HG02938 (cell line): Measurements from ENCODE around the gene IDH2.
"Not testable (repeated sequence)": the region's sequence is repeated elsewhere in the genome, so short reads cannot be mapped to it uniquely, and the experiment has no call there.

Source experiments
- ATAC-seq: cut with Tn5 transposase; IDR thresholded peaks from one replicate; pipeline ENCODE4 v1.9.1; 2021; ENCODE audit warnings: mild to moderate bottlenecking, moderate library complexity; ENCODE audit not compliant: unreplicated experiment

Gene IDH2

DNA sequence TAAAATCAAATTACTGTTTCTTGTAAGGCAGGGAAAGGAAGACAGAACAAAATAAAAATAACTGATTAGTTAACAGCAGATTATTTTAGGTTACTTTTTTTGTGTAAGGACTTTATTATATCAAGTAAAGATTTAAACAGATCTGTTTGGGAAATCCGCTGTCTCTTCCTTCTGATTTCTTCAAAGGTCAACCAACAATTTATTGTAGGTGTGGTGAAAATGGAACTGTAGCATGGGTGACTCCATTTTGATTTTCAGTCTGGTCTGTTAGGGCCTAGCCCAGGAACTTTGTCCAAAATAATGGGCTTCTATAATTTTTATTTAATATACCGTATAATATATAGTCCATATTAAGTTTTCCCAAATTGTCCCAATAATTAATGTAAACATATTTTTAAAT is 13.5 kb upstream of the IDH2 start:
- no peak for ATAC-seq

DNA sequence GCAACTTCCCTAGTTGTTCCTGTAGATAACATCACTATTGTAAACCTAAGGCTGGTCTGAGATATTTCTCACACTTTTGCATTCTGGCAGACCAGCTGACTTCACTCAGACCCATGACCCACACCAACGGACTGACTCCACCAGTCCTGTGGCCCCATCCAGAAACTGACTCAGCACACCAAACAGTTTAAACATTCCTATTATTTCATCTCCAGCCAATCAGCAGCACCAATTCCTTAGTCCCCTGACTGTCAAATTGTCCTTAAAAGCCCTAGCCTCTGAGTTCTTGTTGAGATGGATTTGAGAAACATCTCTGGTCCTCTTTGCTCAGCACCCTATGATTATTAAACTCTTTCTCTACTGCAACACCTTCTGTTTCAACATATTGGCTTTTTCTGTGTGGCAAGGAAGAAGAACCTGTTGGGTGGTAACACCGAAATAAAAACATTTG is 12.2 kb upstream of the IDH2 start:
- ATAC-seq, result no peak

DNA sequence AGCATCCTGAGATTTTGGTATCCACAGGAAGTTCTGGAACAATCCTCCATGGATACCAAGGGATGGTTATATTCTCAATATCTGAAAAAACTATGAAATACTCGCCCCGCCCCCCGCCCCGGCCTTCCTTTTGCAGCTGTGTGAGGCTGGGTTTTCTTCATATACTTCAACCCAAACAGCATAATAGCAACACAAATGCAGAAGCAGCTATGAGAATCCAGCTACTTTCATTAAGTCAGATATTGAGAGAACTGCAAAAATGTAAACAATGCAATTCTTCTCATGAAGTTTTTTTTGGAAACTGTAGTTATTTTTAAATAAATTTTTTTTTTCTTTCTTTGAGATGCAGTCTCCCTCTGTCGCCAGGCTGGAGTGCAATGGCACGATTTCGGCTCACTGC is 10.9 kb upstream of the IDH2 start:
- ATAC-seq, result no peak

DNA sequence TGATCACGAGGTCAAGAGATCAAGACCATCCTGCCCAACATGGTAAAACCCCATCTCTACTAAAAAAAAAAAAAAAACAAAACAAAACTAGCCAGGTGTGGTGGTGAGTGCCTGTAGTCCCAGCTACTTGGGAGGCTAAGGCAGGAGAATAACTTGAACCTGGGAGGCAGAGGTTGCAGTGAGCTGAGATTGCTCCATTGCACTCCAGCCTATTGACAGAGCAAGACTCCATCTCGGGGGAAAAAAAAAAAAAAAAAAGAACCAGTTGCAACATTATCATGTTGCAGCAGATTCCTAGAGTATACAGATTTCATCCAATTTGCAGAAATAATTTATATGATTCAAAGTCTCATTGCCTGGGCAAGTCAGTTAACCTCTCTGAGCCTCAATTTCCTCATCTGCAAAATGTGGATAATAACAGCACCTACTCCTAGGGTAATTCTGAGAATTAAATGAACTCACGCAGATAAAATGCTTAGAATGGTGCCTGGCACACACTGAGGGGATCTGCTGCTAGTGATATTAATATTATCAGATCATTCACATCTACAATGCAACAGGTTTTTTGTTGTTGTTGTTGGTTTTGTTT is 7.0 kb upstream of the IDH2 start:
- not testable (repeated sequence) for ATAC-seq

DNA sequence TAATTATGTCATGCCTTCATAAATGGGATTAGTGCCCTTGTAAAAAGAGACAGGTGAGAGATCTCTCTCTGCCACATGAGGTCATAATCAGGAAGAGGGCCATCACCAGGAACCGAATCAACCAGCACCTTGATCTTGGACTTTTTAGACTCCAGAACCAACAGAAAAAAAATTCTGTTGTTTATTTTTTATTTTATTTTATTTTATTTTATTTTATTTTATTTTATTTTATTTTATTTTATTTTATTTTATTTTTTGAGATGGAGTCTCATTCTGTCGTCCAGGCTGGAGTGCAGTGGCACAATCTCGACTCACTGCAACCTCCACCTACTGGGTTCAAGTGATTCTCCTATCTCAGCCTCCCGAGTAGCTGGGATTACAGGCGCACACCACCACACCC is 5.8 kb upstream of the IDH2 start:
- ATAC-seq, result not testable (repeated sequence)

DNA sequence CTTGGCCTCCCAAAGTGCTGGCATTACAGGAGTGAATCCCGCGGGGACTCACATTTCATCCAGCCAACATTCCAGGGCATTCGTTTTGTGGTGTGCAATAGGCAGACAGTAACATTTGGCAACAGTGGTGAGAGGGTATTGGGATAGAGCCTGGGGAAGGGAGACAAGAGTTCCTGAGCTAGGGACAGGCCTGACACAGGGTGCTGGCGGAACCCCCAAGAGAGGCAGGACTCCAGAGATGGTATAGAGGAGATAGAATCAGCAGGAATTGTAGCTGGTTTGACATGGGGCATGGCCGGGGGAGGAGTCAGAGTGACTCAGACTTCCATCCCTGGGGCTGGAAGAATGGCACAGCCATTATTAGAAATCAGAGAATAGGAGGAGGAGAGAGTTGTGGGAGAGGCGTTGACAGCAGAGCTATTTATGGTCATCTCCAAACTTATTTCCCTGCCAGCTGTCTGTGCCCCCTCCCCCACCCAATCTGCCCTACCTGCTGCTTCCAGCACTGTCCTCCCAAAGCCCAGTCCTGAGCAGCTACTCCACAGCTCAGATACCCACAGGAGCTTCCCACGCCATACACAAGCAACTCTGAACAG is 4.4 kb upstream of the IDH2 start:
- no peak for ATAC-seq

DNA sequence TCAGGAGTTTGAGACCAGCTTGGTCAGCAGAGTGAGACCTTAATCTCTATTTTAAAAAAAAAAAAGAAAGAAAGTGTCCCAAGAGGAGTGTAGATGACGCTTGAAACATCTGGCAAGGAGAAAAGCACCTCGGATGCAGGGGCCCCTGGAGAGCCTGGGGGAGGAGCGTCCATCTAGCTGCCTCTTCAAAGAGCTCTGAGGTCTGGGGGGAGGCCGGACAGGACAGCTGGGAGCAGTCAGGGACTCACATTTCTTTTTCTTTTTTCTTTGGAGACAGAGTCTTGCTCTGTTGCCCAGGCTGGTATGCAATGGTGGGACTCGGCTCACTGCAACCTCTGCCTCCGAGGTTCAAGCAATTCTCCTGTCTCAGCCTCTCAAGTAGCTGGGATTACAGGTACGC is 3.3 kb upstream of the IDH2 start:
- no peak for ATAC-seq

DNA sequence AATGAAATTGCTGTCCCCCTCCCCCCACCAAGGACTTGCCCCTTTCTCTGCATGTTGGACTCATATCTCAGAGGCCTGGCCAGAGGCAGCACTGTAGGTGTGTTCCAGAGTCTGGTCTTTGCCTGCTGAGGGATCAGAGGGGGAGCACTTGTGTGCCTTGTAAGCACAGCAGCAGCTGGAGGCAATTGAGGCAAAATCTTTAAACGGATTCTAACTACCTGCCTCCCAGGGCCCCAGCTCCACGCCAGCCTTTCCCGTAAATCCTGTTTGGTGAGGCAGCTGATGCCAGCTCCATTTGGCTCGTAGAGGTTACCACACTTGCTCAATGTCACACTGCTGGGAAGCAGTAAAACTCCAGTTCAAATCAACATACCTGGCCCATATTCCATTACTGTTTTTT is 2.3 kb upstream of the IDH2 start:
- no peak for ATAC-seq

DNA sequence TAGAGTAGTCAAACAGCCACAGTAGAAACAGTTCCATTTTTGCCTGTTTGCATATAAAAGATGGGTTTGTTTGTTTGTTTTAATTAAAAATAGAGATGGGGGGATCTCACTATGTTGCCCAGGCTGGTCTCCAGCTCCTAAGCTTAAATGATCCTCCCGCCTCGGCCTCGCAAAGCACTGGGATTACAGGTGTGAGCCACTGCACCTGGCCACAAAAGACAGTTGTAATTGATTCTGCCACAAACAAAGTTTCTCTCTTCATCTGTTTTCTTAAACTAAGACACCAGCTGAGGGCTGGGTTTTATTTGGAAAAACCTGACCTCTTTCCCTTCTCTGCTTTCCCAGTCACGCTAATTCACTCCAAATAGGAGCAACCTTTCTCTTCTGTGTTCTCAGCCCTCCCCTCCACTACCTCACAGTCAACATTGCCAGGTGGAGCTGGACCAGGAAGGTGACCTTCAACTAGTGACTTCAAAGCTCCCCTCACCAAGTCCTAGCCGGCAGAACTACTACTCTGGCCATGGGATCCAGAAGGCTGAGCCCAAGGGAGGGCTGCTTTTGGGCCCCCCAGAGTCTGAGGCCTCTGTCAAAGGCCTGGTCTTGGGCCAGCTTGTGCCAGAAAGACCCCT is 1.5 kb upstream of the IDH2 start:
- no peak for ATAC-seq

DNA sequence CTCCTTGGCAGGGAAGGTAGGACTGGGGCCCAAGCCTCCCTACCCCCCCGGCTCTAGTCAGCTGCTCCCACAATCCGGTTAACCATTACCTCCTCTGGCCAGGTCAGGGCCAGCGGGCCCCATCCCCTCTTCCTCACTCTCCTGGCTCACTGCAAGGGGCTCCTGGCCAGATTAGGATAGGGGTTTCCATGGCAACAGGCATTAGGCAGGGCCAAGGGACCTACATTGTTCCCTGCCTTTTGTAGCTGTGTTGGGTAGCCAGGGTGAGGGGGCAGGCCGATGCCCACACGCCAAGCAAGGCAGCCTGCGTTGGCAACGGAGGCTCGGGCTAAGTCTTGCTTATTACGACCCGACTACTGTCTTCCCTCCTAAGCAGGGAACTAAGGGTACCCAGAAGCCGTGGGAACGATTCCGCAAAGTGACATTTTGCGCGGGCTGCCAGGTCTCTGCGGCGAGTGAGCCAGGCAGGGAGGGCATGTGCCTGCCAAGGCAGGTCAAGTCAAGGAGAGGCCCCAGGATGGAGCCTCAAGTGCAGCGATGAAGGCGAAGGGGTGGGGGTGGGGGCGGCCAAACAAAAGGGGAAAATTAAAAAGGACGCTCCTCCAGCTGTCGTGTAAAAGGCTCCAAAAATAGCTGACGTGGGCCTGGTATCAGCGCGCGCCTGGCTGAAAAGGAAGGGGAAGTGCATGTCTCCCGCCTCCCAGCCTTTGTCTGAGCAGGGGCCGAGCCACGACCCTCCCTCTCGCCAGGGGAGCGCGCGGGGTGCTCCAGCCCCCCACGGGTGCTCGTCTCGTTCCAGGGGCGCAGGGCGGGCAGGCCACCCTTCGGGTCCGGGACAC is 919 bp downstream of the IDH2 start:
- ATAC-seq, result no peak

DNA sequence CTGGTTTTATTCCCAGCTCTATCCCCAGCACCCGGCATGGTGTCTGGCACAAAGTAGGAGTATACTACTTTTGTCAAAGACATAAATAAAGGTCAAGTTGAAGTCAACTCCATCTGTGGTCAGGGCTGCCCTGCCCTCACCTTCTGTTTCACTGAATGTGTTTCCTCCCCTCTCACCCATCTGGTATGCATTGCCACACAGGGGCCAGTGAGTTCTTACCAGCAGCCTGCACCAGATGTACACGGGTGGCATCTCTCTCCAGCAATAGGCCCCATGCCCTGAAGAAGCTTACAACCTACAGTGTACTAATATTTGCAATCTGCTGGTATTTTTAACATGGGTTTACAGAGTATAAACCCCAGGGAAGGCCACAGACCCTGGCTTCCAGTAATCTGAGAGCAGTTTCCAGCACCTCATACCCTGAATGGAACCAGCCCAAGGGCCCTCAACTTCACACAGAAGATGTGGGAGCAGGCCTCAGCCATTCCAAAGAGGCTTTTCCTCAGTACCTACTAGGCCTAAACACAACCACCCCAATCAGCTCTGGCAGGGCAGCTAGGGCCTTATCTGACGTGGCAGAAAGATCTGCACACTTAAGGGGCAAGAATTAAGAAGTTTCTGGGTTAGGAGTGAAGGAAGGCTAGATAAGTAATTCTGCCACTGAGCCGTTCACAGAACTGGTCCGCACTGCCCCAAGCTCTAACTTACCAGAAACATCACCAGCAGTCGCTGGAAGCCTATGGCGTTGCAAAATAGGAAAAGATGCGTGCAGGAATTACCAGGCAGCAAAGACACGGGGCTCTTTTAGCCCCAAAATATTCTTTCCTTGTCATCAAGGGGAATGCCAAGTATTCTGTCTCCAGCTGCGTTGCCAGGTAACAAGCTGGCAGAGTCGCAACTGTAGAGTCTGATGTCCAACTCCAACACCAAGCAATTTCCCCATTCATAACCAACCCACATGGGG is 2.1 kb downstream of the IDH2 start:
- no peak for ATAC-seq

DNA sequence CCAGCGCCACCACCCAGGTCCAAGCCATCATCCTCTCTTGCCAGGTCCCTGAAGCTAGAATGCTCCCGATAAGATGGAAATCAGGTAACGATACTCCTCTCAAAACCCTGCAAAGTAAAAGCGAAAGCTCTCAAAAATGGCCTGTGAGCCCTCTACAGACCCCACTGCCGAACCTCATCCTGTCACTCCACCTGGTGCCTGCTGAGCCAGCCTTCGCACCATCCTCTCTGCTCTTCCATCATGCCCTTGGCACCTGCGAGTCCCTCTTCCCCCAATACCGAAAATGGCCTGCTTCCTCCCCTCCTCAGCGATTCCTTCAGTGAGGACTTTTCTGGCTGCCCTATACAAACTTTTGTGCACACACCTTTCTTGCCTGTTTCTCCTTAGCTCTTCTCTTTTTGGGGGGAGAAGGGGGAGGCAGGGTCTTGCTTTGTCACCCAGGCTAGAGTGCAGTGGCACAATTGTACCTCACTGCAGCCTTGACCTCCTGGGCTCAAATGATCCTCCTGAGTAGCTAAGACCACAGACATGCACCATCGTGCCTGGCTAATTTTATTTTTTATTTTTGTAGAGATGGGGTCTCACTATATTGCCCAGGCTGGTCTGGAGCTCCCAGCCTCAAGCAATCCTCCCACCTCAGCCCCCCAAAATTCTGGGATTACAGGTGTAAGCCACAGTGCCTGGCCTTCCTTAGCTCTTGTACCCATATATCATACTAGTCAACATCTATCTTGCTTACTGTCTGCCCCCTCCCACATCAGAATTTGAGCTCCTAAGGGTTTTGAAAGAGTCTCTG is 3.0 kb downstream of the IDH2 start:
- no peak for ATAC-seq

DNA sequence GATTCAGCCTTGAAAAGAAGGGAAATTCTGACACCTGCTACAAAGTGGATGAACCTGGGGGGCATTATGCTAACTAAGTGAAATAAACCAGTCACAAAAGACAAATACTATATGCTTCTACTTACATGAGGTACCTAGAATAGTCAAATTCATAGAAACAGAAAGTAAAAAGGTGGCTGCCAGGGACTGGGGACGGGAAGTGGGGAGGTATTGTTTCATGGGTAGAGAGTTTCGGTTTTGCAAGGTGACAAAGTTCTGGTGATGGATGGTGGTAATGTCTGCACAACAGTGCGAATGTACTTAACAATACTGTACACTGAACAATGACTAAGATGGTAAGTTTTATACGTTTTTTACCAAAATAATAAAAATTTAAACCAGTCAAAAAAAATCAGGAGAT is 4.8 kb downstream of the IDH2 start:
- peak; percentile 74 for ATAC-seq

DNA sequence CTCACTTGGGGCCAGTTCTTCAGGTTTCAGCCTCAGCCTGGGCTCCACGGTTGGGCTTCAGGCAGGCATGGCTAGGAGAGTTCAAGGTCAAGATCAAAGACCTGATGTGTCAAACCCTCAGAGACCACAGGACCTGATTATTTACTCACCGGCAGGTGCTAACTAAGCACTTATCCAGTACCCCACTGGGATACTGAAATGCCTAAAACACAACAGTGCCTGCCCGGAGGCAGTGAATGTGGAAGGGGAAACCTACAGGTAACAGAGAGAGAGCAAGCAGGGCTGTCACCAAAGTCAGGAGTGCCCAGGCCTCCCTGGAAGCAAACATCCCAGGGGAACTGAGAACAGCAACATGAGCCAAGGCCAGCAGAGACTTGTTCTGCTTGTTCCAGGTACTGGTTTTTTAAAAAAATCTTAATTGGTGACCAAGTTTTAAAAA is 6.7 kb downstream of the IDH2 start:
- no peak for ATAC-seq

DNA sequence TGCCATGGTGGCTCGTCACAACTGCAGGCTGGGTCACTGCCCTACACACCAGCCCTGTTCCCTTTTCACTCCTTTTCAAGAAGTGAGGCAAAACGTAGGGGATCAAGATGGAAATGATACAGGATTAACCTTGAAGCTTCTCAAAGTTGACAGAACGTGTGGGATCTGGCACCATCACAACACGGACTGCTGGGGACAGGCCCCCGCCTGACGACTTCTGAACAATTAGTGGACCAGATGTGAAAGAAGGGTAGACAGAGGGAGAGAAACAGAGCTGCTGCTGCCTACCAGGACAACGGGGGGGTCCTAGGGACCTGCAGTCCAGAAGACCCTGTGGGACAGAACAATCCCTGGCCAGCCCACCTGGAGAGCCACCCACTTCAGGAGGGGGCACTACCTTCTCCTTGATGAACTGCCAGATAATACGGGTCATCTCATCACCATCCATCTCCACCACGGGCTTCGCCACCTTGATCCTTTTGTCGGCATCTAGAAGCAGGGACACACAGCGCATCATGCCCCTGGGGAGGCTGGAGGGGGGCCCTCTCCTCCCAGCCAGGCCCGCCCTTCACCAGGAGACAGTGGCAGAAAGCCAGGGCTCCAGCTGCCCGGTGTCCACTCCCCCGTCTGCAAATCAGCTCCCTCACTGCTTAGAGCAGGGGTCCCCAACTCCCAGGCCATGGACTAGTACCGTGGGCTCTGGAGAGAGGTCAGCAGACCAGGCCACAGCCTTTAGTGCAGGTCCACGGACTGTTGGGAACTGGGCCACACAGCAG is 10.9 kb downstream of the IDH2 start:
- ATAC-seq, result no peak

DNA sequence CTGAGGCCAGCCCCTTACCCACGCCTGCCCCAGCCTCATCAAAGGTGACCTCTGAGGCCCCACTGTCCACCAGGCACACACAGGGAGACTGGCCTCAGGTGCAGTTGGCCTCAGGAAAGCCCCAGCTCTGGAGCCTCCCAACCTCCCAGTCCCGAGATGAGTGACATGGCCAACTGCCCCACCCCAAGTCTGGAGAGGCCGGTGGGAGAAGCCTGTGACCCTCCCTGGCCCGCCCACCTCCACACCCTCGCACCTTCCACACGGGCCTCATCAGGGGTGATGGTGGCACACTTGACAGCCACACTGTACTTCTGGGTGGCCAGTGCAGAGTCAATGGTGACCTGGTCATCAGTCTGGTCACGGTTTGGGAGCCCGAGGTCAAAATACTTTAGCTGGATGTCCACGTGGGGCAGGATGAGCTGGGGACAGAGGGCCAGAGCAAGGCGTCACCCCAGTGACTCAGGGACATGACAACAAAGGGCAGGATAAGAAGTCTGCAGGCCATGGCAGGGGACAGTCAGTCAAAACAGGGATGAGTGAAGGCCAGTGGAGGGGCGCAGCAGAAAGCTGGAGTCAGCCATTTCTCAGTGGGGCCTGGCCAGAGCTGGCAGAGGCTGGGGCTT is 11.9 kb downstream of the IDH2 start:
- ATAC-seq, result no peak

DNA sequence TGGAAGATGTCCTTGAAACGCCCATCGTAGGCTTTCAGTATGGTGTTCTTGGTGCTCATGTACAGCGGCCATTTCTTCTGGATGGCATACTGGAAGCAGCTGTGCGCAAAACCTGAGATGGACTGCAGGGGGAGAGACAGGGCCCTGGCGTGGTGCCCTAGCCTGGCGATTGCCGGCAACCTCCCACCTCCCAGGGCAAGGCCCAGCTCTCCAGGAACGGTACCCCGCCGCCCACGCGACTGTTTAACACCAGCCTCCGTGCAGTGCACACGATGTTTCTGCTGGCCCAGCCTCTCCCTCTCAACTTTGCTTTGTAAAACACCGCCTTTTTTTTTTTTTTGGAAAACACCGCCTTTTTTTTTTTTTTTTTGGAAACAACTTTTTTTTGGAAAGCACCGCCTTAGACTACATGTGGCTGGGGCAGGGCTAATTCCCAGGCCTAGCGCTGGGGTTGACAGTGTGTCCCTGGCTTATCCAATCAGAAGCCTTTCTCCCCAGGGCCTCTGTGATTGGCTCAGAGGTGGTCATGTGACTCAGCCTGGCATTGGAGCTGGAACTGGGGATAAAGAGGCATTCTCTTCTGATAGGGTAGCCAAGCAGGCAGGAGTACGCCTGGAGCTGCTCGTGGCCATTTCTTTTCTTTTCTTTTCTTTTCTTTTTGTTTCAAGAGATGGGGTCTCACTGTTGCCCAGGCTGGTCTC is 14.7 kb downstream of the IDH2 start:
- ATAC-seq, result no peak

DNA sequence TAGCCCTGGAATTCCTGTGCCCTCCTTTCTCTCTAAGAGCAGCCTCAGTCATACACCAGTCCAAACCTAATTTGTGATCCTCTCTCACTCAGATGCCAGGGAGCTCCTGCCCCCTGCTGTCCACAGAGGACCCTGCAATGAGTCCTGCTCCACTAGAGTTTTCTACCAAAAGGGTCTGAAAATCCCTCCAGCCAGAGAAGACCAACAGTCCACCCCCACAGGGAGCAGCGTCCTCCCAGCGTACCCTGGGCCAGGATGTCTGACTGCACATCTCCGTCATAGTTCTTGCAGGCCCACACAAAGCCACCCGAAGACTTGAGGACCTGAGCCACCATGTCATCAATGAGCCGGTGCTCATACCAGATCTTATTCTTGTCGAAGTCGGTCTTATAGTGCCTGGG is 15.4 kb downstream of the IDH2 start:
- ATAC-seq, result no peak
